Breast epithelium (tissue), 4 donors: ENCODE data around the gene FASTKD1. TPM values are rescaled to one million over a fixed set of nuclear protein-coding genes. Genes with fewer than 3 reads are reported as not detected.
"Not testable (repeated sequence)": the region's sequence is repeated elsewhere in the genome, so short reads cannot be mapped to it uniquely, and the experiment has no call there.

Experiments
- DNase-seq, 2 donors: peaks; one replicate each; pipeline ENCODE4 v3.0.0-alpha.2; 2019; ENCODE audit warnings: low spot score in 2 of 2
- H3K27ac ChIP-seq, 2 donors: fragments of 200-600 bp; sonication (generic) in 1 of 2; one replicate each; pipeline ENCODE4 v1.5.1; 2016 to 2019; ENCODE audit warnings: mild to moderate bottlenecking in 1 of 2
- H3K27me3 ChIP-seq, 2 donors: fragments of 200-600 bp; sonication (generic) in 1 of 2; one replicate each; pipeline versions ENCODE4 v1.5.1 to v1.6.0; 2017 to 2019; ENCODE audit warnings: control low read depth in 1 of 2, mild to moderate bottlenecking in 1 of 2
- H3K36me3 ChIP-seq: fragments of 200-600 bp; one replicate; pipeline ENCODE4 v1.5.1; 2019
- H3K4me1 ChIP-seq, 2 donors: fragments of 200-600 bp; sonication (generic); one replicate each; pipeline ENCODE4 v1.5.1; 2016 to 2019; ENCODE audit warnings: control low read depth in 1 of 2
- H3K4me3 ChIP-seq, 3 donors: fragments of 200-600 bp; sonication (generic); 1 replicate in 2 of 3; 2 replicates in 1 of 3; pipeline ENCODE4 v1.5.1; 2016 to 2019; ENCODE audit warnings: mild to moderate bottlenecking in 3 of 3, moderate library complexity in 2 of 3
- H3K9me3 ChIP-seq, 2 donors: fragments of 200-600 bp; sonication (generic) in 1 of 2; one replicate each; pipeline ENCODE4 v1.5.1; 2016 to 2019; ENCODE audit warnings: control low read depth in 1 of 2
- CTCF ChIP-seq, 3 donors: fragments of 450-650 bp; IDR thresholded peaks; one replicate each; pipeline ENCODE4 v1.5.1; 2016 to 2017; ENCODE audit warnings: antibody characterized with exemption in 3 of 3, mild to moderate bottlenecking in 3 of 3, moderate library complexity in 3 of 3
- POLR2A ChIP-seq: fragments of 450-650 bp; IDR thresholded peaks from one replicate; pipeline ENCODE4 v1.6.1; 2016; ENCODE audit warnings: antibody characterized with exemption, mild to moderate bottlenecking, moderate library complexity
- POLR2AphosphoS5 ChIP-seq, 3 donors: sonication (generic); formaldehyde crosslinking; IDR thresholded peaks; one replicate each; pipeline ENCODE4 v1.6.1; 2017; ENCODE audit warnings: antibody characterized with exemption in 3 of 3
- intact Hi-C: fragments of 100-400 bp; cut with DNase I; formaldehyde crosslinking; loops from one replicate; pipeline ENCODE4 v1.15.1; 2023; ENCODE audit warnings: low total_unique reads
- total RNA-seq, 3 donors: library from RNA; depleted of rRNA; stranded (reverse); fragments of >200 nt; gene quantifications; one replicate each; pipeline ENCODE4 v1.1.0, GENCODE V29; 2016

Gene FASTKD1
- total RNA-seq, 3 donors from 2014 or later, result 6.7 to 22.1 (median 15.4) TPM

- TF ChIP-seq CTCF (IDR thresholded peaks at IDR 0.05), result no peak
- TF ChIP-seq POLR2AphosphoS5 (IDR thresholded peaks at IDR 0.05), result no peak
- no peak for TF ChIP-seq POLR2A
- Histone ChIP-seq H3K4me1 (no peaks in the 10 kb centered on the region), H3K27ac (no peak overlapping the region), H3K36me3 (no peaks in the 10 kb centered on the region), H3K9me3 (no peaks in the 10 kb centered on the region), H3K27me3 (no peaks in the 10 kb centered on the region), H3K4me3 (no peak overlapping the region)
- no peak for DNase-seq
- intact Hi-C loops, result no loop called here
Observed at GRCh38 chr2:169540146-169540545, 33.5 kb downstream of the FASTKD1 start.

- DNase-seq, H3K36me3 ChIP-seq, H3K4me3 ChIP-seq, intact Hi-C loops, H3K9me3 ChIP-seq, H3K27ac ChIP-seq, H3K4me1 ChIP-seq, H3K27me3 ChIP-seq: not testable (repeated sequence)
Observed at GRCh38 chr2:169539460-169539859, 34.2 kb downstream of the FASTKD1 start.

- TF ChIP-seq POLR2AphosphoS5 (IDR thresholded peaks at IDR 0.05), result no peak
- TF ChIP-seq CTCF (IDR thresholded peaks at IDR 0.05), result peak; percentile 62 to 80 (median 77)
- no peak overlapping the region for H3K4me3 ChIP-seq
- no peak overlapping the region for H3K27ac ChIP-seq
- intact Hi-C loops, result no loop called here
- no peaks in the 10 kb centered on the region for H3K4me1 ChIP-seq
- no peaks in the 10 kb centered on the region for H3K27me3 ChIP-seq
- peak in 1 of 2 donors; percentile 71 for DNase-seq
- H3K36me3 ChIP-seq, result peaks cover 5% of the 10 kb centered on the region
- no peaks in the 10 kb centered on the region for H3K9me3 ChIP-seq
Observed at GRCh38 chr2:169528271-169528701, 45.4 kb downstream of the FASTKD1 start.

- Histone ChIP-seq H3K4me1 (no peaks in the 10 kb centered on the region), H3K4me3 (no peak overlapping the region), H3K36me3 (peaks cover 5% of the 10 kb centered on the region), H3K27me3 (no peaks in the 10 kb centered on the region), H3K9me3 (no peaks in the 10 kb centered on the region), H3K27ac (no peak overlapping the region)
- no peak for TF ChIP-seq POLR2A
- no peak for TF ChIP-seq POLR2AphosphoS5 (IDR thresholded peaks at IDR 0.05)
- TF ChIP-seq CTCF (IDR thresholded peaks at IDR 0.05), result no peak
- intact Hi-C loops, result no loop called here
- DNase-seq, result no peak
Observed at GRCh38 chr2:169526451-169526850, 47.2 kb downstream of the FASTKD1 start.

- DNase-seq, result no peak
- Histone ChIP-seq H3K4me1 (no peaks in the 10 kb centered on the region), H3K36me3 (peaks cover 5% of the 10 kb centered on the region), H3K4me3 (no peak overlapping the region), H3K27ac (no peak overlapping the region), H3K27me3 (no peaks in the 10 kb centered on the region), H3K9me3 (no peaks in the 10 kb centered on the region)
- intact Hi-C loops, result no loop called here
- TF ChIP-seq POLR2AphosphoS5 (IDR thresholded peaks at IDR 0.05) (no peak), CTCF (IDR thresholded peaks at IDR 0.05) (no peak), POLR2A (no peak)
Observed at GRCh38 chr2:169525434-169525833, 48.2 kb downstream of the FASTKD1 start.

- H3K4me1 ChIP-seq, result no peaks in the 10 kb centered on the region
- H3K36me3 ChIP-seq, result peaks cover 5% of the 10 kb centered on the region
- no peaks in the 10 kb centered on the region for H3K9me3 ChIP-seq
- intact Hi-C loops, result no loop called here
- H3K27ac ChIP-seq, result no peak overlapping the region
- no peak overlapping the region for H3K4me3 ChIP-seq
- DNase-seq, result no peak
- TF ChIP-seq CTCF (IDR thresholded peaks at IDR 0.05) (no peak), POLR2A (no peak), POLR2AphosphoS5 (IDR thresholded peaks at IDR 0.05) (no peak)
- no peaks in the 10 kb centered on the region for H3K27me3 ChIP-seq
Observed at GRCh38 chr2:169523681-169524080, 50.0 kb downstream of the FASTKD1 start.
